GM12878 (cell line): Measurements from ENCODE around the gene CAMTA1. TPM values are rescaled to one million over a fixed set of nuclear protein-coding genes. Genes with fewer than 3 reads are reported as not detected.

Source experiments
- ASH2L ChIP-seq: fragments of 300-600, 200-600 bp; sonication (generic); IDR thresholded peaks from 2 replicates; pipeline ENCODE4 v1.6.1; 2017; ENCODE audit warnings: low read depth, mild to moderate bottlenecking, borderline replicate concordance
- EP300 ChIP-seq, 2 experiments: fragments of 150-350 bp in 1 of 2; IDR thresholded peaks; 2 replicates each; pipeline ENCODE4 v1.6.1; 2011 to 2012; ENCODE audit warnings: low read depth in 2 of 2, low read length in 2 of 2, borderline replicate concordance in 1 of 2, improper control_type of control experiment in 1 of 2, inconsistent platforms in 1 of 2; ENCODE audit not compliant: control insufficient read depth in 1 of 2
- MTA3 ChIP-seq: IDR thresholded peaks from 2 replicates; pipeline ENCODE4 v1.6.1; 2012; ENCODE audit warnings: low read length, inconsistent platforms, borderline replicate concordance
- PRDM15 ChIP-seq: fragments of 450-650 bp; formaldehyde crosslinking; IDR thresholded peaks from 2 replicates; pipeline ENCODE4 v1.4.0; 2020; ENCODE audit warnings: mild to moderate bottlenecking, moderate library complexity
- RAD51 ChIP-seq: fragments of 450-650 bp; IDR thresholded peaks from 2 replicates; pipeline ENCODE4 v1.6.1; 2016; ENCODE audit warnings: moderate library complexity, mild to moderate bottlenecking, inconsistent platforms
- RB1 ChIP-seq: fragments of 450-650 bp; formaldehyde crosslinking; IDR thresholded peaks from 2 replicates; pipeline ENCODE4 v1.6.1; 2017; ENCODE audit warnings: mild to moderate bottlenecking, borderline replicate concordance
- SREBF1 ChIP-seq: IDR thresholded peaks from 2 replicates; pipeline ENCODE4 v1.6.1; 2012; ENCODE audit warnings: mild to moderate bottlenecking, low read length
- SUZ12 ChIP-seq: fragments of 200-600 bp; sonication (generic); IDR thresholded peaks from one replicate; pipeline ENCODE4 v1.6.1; 2018; ENCODE audit warnings: antibody characterized with exemption, mild to moderate bottlenecking; ENCODE audit not compliant: unreplicated experiment
- TBL1XR1 ChIP-seq: IDR thresholded peaks from 2 replicates; pipeline ENCODE4 v1.6.1; 2012; ENCODE audit warnings: low read depth, low read length, improper control_type of control experiment
- TCF12 ChIP-seq: IDR thresholded peaks from 2 replicates; pipeline ENCODE4 v1.6.1; 2011; ENCODE audit warnings: low read depth, mild to moderate bottlenecking, low read length
- TCF3 ChIP-seq: IDR thresholded peaks from 2 replicates; pipeline ENCODE4 v1.6.1; 2012; ENCODE audit warnings: low read depth, mild to moderate bottlenecking, low read length, borderline replicate concordance; ENCODE audit not compliant: insufficient read depth
- polyA plus RNA-seq, 11 experiments: library from polyadenylated mRNA; depleted of rRNA in 4 of 11; unstranded in 6 of 11; stranded (reverse) in 5 of 11; fragments of >200 nt; fragmentation: Nextera tagmentation in 4 of 11; fragmentation: Illumina TruSeq in 1 of 11; extraction: Ambion mirVana in 4 of 11; extraction: Trizol in 1 of 11; gene quantifications; 1 replicate in 1 of 11; 2 replicates in 10 of 11; pipeline versions ENCODE4 v1.2.1 to v1.2.3, GENCODE V29; 2011 to 2016; ENCODE audit warnings: inconsistent platforms in 2 of 11, missing spikeins in 2 of 11, low read depth in 1 of 11
- total RNA-seq, 4 experiments: library from RNA; depleted of rRNA in 3 of 4; stranded (reverse); fragments of >200 nt in 3 of 4; fragmentation: Illumina TruSeq in 1 of 4; extraction: Trizol in 1 of 4; gene quantifications; 2 replicates each; pipeline versions ENCODE4 v1.2.1 to v1.2.3, GENCODE V29; 2013 to 2021
- TF ChIP-seq, protein P1 (sequence below): fragments of 450-650 bp; IDR thresholded peaks from 2 replicates; pipeline ENCODE4 v1.6.1; 2017; ENCODE audit warnings: antibody characterized with exemption, mild to moderate bottlenecking, moderate library complexity
- TF ChIP-seq, protein P2 (sequence below): fragments of 450-650 bp; conservative IDR thresholded peaks from 2 replicates; pipeline ENCODE4 v1.6.1; 2017; ENCODE audit warnings: mild to moderate bottlenecking, moderate library complexity
- TF ChIP-seq, protein P3 (sequence below): fragments of 450-650 bp; IDR thresholded peaks from 2 replicates; pipeline ENCODE4 v1.6.1; 2018; ENCODE audit warnings: borderline replicate concordance, mild to moderate bottlenecking; ENCODE audit not compliant: partially characterized antibody
- TF ChIP-seq, protein P4 (sequence below): IDR thresholded peaks from 2 replicates; pipeline ENCODE4 v1.6.1; 2012; ENCODE audit warnings: low read depth, low read length, improper control_type of control experiment

Gene CAMTA1
- total and polyA plus RNA-seq, 10 of the 15 experiments (the other 5 are each of a cell fraction or from before 2014, with no cell fraction given): 37.7 to 148 (median 76.4) TPM

GRCh38 chr1:7406641-7407543, 621.6 kb downstream of the CAMTA1 start (continued):
- TF ChIP-seq SREBF1: no peak
- no peak for TF ChIP-seq RAD51
- TF ChIP-seq, protein P1, sequence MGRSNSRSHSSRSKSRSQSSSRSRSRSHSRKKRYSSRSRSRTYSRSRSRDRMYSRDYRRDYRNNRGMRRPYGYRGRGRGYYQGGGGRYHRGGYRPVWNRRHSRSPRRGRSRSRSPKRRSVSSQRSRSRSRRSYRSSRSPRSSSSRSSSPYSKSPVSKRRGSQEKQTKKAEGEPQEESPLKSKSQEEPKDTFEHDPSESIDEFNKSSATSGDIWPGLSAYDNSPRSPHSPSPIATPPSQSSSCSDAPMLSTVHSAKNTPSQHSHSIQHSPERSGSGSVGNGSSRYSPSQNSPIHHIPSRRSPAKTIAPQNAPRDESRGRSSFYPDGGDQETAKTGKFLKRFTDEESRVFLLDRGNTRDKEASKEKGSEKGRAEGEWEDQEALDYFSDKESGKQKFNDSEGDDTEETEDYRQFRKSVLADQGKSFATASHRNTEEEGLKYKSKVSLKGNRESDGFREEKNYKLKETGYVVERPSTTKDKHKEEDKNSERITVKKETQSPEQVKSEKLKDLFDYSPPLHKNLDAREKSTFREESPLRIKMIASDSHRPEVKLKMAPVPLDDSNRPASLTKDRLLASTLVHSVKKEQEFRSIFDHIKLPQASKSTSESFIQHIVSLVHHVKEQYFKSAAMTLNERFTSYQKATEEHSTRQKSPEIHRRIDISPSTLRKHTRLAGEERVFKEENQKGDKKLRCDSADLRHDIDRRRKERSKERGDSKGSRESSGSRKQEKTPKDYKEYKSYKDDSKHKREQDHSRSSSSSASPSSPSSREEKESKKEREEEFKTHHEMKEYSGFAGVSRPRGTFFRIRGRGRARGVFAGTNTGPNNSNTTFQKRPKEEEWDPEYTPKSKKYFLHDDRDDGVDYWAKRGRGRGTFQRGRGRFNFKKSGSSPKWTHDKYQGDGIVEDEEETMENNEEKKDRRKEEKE: no peak
- TF ChIP-seq, protein P2, sequence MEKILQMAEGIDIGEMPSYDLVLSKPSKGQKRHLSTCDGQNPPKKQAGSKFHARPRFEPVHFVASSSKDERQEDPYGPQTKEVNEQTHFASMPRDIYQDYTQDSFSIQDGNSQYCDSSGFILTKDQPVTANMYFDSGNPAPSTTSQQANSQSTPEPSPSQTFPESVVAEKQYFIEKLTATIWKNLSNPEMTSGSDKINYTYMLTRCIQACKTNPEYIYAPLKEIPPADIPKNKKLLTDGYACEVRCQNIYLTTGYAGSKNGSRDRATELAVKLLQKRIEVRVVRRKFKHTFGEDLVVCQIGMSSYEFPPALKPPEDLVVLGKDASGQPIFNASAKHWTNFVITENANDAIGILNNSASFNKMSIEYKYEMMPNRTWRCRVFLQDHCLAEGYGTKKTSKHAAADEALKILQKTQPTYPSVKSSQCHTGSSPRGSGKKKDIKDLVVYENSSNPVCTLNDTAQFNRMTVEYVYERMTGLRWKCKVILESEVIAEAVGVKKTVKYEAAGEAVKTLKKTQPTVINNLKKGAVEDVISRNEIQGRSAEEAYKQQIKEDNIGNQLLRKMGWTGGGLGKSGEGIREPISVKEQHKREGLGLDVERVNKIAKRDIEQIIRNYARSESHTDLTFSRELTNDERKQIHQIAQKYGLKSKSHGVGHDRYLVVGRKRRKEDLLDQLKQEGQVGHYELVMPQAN: no peak
- TF ChIP-seq, protein P3, sequence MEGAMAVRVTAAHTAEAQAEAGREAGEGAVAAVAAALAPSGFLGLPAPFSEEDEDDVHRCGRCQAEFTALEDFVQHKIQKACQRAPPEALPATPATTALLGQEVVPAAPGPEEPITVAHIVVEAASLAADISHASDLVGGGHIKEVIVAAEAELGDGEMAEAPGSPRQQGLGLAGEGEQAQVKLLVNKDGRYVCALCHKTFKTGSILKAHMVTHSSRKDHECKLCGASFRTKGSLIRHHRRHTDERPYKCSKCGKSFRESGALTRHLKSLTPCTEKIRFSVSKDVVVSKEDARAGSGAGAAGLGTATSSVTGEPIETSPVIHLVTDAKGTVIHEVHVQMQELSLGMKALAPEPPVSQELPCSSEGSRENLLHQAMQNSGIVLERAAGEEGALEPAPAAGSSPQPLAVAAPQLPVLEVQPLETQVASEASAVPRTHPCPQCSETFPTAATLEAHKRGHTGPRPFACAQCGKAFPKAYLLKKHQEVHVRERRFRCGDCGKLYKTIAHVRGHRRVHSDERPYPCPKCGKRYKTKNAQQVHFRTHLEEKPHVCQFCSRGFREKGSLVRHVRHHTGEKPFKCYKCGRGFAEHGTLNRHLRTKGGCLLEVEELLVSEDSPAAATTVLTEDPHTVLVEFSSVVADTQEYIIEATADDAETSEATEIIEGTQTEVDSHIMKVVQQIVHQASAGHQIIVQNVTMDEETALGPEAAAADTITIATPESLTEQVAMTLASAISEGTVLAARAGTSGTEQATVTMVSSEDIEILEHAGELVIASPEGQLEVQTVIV: no peak
- no peak for TF ChIP-seq TBL1XR1
- no peak for TF ChIP-seq PRDM15 (CRISPR knock-in tag)
- TF ChIP-seq MTA3: no peak
- TF ChIP-seq TCF12: peak; percentile 62; the same call in 1 of the 2 replicates
- TF ChIP-seq EP300 (IDR thresholded peaks at IDR 0.05; ENCODE audit: borderline replicate concordance in 1 of 2, control insufficient read depth in 1 of 2, low read depth in 2 of 2, low read length in 2 of 2): peak in 1 of 2 experiments; percentile 44; a peak in 1 of 4 replicates
- TF ChIP-seq TCF3: 0 out of 2 replicates have a peak, but pooled peaks have one; percentile 47
- TF ChIP-seq RB1: no peak
- TF ChIP-seq SUZ12: no peak
- TF ChIP-seq ASH2L: no peak
- TF ChIP-seq, protein P4, sequence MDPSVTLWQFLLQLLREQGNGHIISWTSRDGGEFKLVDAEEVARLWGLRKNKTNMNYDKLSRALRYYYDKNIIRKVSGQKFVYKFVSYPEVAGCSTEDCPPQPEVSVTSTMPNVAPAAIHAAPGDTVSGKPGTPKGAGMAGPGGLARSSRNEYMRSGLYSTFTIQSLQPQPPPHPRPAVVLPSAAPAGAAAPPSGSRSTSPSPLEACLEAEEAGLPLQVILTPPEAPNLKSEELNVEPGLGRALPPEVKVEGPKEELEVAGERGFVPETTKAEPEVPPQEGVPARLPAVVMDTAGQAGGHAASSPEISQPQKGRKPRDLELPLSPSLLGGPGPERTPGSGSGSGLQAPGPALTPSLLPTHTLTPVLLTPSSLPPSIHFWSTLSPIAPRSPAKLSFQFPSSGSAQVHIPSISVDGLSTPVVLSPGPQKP: no peak
